Gastroesophageal sphincter (tissue), 3 donors: Measurements from ENCODE around the gene DPF3.

Experiments
- POLR2AphosphoS5 ChIP-seq: sonication (generic); formaldehyde crosslinking; IDR thresholded peaks from one replicate; pipeline ENCODE4 v1.6.1; 2017; ENCODE audit warnings: antibody characterized with exemption
- TF ChIP-seq, protein P1 (sequence below), 4 experiments: fragments of 200-600 bp in 2 of 4; fragments of 450-650 bp in 2 of 4; sonication (generic) in 1 of 4; IDR thresholded peaks; one replicate each; pipeline ENCODE4 v1.5.1; 2017 to 2019; ENCODE audit warnings: antibody characterized with exemption in 4 of 4, mild to moderate bottlenecking in 2 of 4, moderate library complexity in 2 of 4

DNA sequence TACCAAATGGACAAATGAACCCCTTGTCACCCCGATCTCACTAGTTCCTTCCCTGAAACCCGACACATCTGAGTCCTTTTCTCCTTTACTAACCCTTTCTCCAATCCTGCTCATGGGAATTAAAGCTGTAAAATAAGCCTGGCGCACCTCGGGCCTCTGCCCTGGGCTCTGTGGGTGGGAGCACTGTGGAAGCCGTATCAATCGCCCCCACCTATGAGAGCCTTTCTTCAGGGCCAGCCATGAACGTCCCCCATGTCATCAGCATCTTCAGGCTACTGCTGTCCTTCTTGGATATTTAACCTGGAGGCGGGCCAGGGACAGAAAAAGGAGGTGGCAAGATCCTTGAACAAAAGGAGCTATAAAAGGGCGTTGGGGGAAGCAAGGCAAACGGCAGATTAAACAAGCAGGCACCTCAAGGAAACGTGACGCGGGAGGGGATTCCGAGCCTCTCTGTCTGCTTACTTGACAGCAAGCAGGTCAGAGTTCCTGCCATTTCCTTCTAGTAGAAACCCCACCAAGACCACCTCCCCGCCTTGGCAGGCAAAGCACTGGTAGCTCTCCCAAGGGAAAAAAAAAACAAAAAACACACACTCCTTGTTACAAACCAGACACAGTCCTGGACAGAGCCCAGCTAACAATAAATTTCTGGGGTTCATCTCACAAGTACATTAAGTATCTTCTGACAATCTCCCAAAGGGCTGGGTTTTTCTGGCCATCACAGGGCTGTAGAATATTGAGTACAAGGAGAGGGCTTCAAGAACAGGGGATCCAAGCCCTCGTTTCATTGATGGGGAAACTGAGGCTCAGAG lies 62.9 kb downstream of the DPF3 start:
- TF ChIP-seq, protein P1, sequence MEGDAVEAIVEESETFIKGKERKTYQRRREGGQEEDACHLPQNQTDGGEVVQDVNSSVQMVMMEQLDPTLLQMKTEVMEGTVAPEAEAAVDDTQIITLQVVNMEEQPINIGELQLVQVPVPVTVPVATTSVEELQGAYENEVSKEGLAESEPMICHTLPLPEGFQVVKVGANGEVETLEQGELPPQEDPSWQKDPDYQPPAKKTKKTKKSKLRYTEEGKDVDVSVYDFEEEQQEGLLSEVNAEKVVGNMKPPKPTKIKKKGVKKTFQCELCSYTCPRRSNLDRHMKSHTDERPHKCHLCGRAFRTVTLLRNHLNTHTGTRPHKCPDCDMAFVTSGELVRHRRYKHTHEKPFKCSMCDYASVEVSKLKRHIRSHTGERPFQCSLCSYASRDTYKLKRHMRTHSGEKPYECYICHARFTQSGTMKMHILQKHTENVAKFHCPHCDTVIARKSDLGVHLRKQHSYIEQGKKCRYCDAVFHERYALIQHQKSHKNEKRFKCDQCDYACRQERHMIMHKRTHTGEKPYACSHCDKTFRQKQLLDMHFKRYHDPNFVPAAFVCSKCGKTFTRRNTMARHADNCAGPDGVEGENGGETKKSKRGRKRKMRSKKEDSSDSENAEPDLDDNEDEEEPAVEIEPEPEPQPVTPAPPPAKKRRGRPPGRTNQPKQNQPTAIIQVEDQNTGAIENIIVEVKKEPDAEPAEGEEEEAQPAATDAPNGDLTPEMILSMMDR (IDR thresholded peaks at IDR 0.05), result no peak
- no peak for TF ChIP-seq POLR2AphosphoS5
